HepG2 (cell line): Measurements from ENCODE around the gene BDH2. TPM values are rescaled to one million over a fixed set of nuclear protein-coding genes. Genes with fewer than 3 reads are reported as not detected.

Source experiments
- ARHGAP35 ChIP-seq: sonication (generic); formaldehyde crosslinking; IDR thresholded peaks from 2 replicates; pipeline ENCODE4 v1.9.0; 2022; ENCODE audit warnings: mild to moderate bottlenecking, inconsistent platforms, moderate library complexity, missing genetic modification reagents, borderline replicate concordance
- BORCS8-MEF2B ChIP-seq: sonication (generic); formaldehyde crosslinking; IDR thresholded peaks from 2 replicates; pipeline ENCODE4 v1.8.0; 2022; ENCODE audit warnings: mild to moderate bottlenecking, missing genetic modification reagents
- CBX1 ChIP-seq: IDR thresholded peaks from one replicate; pipeline ENCODE4 v1.6.1; 2016; ENCODE audit warnings: antibody characterized with exemption, low read depth
- CCDC6 ChIP-seq: sonication (generic); formaldehyde crosslinking; IDR thresholded peaks from 2 replicates; pipeline ENCODE4 v1.8.1; 2022; ENCODE audit warnings: mild to moderate bottlenecking, missing genetic modification reagents, moderate library complexity
- FOXK1 ChIP-seq: sonication (generic); formaldehyde crosslinking; IDR thresholded peaks from 2 replicates; pipeline ENCODE4 v1.4.0; 2020; ENCODE audit warnings: low read depth, missing genetic modification reagents, borderline replicate concordance
- GABPA ChIP-seq, 2 experiments: IDR thresholded peaks; 2 replicates each; pipeline ENCODE4 v1.6.1; 2011 to 2016; ENCODE audit warnings: low read depth in 2 of 2, low read length in 1 of 2, missing biosample characterization in 1 of 2, missing genetic modification characterization in 1 of 2
- GATAD1 ChIP-seq: IDR thresholded peaks from 2 replicates; pipeline ENCODE4 v1.6.1; 2016; ENCODE audit warnings: missing genetic modification reagents, missing compliant biosample characterization
- HDAC6 ChIP-seq: fragments of 200-600 bp; sonication (generic); IDR thresholded peaks from 2 replicates; pipeline ENCODE4 v1.7.0; 2017; ENCODE audit warnings: mild to moderate bottlenecking, antibody characterized with exemption, low read length, low read depth
- HHEX ChIP-seq: IDR thresholded peaks from 2 replicates; pipeline ENCODE4 v1.6.1; 2016; ENCODE audit warnings: control low read depth
- HMG20B ChIP-seq: conservative IDR thresholded peaks from 2 replicates; pipeline ENCODE4 v1.6.1; 2016; ENCODE audit warnings: missing genetic modification reagents, missing compliant biosample characterization
- HNRNPK ChIP-seq: fragments of 200-400 bp; formaldehyde crosslinking; IDR thresholded peaks from 2 replicates; pipeline ENCODE4 v1.6.1; 2018; ENCODE audit warnings: low read length, low read depth, moderate library complexity, mild to moderate bottlenecking; ENCODE audit not compliant: poor library complexity, severe bottlenecking
- KDM6A ChIP-seq: IDR thresholded peaks from 2 replicates; pipeline ENCODE4 v1.6.1; 2016; ENCODE audit warnings: low read depth
- MLLT10 ChIP-seq: sonication (generic); formaldehyde crosslinking; IDR thresholded peaks from 2 replicates; pipeline ENCODE4 v1.4.0; 2020; ENCODE audit warnings: missing genetic modification reagents
- MZF1 ChIP-seq: sonication (generic); formaldehyde crosslinking; IDR thresholded peaks from 2 replicates; pipeline ENCODE4 v1.8.1; 2023; ENCODE audit warnings: mild to moderate bottlenecking, missing genetic modification reagents, borderline replicate concordance
- RBM22 ChIP-seq: fragments of 200-400 bp; formaldehyde crosslinking; optimal IDR thresholded peaks from 2 replicates; pipeline ENCODE3; 2017; ENCODE audit warnings: mild to moderate bottlenecking, low read length, moderate library complexity
- SIN3A ChIP-seq: IDR thresholded peaks from 2 replicates; pipeline ENCODE4 v1.6.1; 2011; ENCODE audit warnings: low read depth, mild to moderate bottlenecking, control low read depth, low read length, borderline replicate concordance
- SNRNP70 ChIP-seq: fragments of 200-400 bp; formaldehyde crosslinking; IDR thresholded peaks from 2 replicates; pipeline ENCODE4 v1.6.1; 2017; ENCODE audit warnings: mild to moderate bottlenecking, low read depth, low read length, moderate library complexity
- TBL1XR1 ChIP-seq: fragments of 150-350 bp; IDR thresholded peaks from 2 replicates; pipeline ENCODE4 v1.6.1; 2014; ENCODE audit warnings: borderline replicate concordance, low read length; ENCODE audit not compliant: partially characterized antibody
- TEAD2 ChIP-seq: sonication (generic); formaldehyde crosslinking; IDR thresholded peaks from 2 replicates; pipeline ENCODE4 v1.9.0; 2021; ENCODE audit warnings: missing genetic modification reagents
- ZNF282 ChIP-seq: fragments of 450-650 bp; IDR thresholded peaks from 2 replicates; pipeline ENCODE4 v1.6.1; 2018; ENCODE audit not compliant: partially characterized antibody
- ZNF33B ChIP-seq: sonication (generic); formaldehyde crosslinking; IDR thresholded peaks from 2 replicates; pipeline ENCODE4 v1.5.1; 2020; ENCODE audit warnings: mild to moderate bottlenecking, missing genetic modification reagents
- ZNF563 ChIP-seq: sonication (generic); formaldehyde crosslinking; IDR thresholded peaks from 2 replicates; pipeline ENCODE4 v1.8.0; 2022; ENCODE audit warnings: mild to moderate bottlenecking, moderate library complexity, missing genetic modification reagents
- ZNF567 ChIP-seq: sonication (generic); formaldehyde crosslinking; IDR thresholded peaks from 2 replicates; pipeline ENCODE4 v1.8.1; 2023; ENCODE audit warnings: mild to moderate bottlenecking, missing genetic modification reagents, borderline replicate concordance
- ZNF839 ChIP-seq: sonication (generic); formaldehyde crosslinking; IDR thresholded peaks from 2 replicates; pipeline ENCODE4 v1.4.0; 2020; ENCODE audit warnings: missing genetic modification reagents, mild to moderate bottlenecking, borderline replicate concordance
- polyA plus RNA-seq, 8 experiments: library from polyadenylated mRNA; depleted of rRNA in 3 of 8; stranded (reverse) in 7 of 8; unstranded in 1 of 8; fragments of >200 nt; fragmentation: Illumina TruSeq in 4 of 8; extraction: Trizol in 4 of 8; gene quantifications; 2 replicates each; pipeline versions ENCODE4 v1.2.1 to v1.2.3, GENCODE V29; 2011 to 2016; ENCODE audit warnings: low read depth in 4 of 8, missing spikeins in 1 of 8, mixed read lengths in 1 of 8; ENCODE audit not compliant: insufficient read depth in 1 of 8
- total RNA-seq, 5 experiments: library from RNA; depleted of rRNA; stranded (reverse); fragments of >200 nt; fragmentation: Illumina TruSeq; extraction: Trizol; gene quantifications; 2 replicates each; pipeline ENCODE4 v1.2.3, GENCODE V29; 2016; ENCODE audit warnings: low read depth in 1 of 5
- TF ChIP-seq, protein P1 (sequence below): sonication (generic); formaldehyde crosslinking; IDR thresholded peaks from 2 replicates; pipeline ENCODE4 v1.8.1; 2023; ENCODE audit warnings: mild to moderate bottlenecking, moderate library complexity, missing genetic modification reagents
- TF ChIP-seq, protein P2 (sequence below): IDR thresholded peaks from 2 replicates; pipeline ENCODE4 v1.6.1; 2016; ENCODE audit warnings: mild to moderate bottlenecking
- TF ChIP-seq, protein P3 (sequence below): sonication (generic); formaldehyde crosslinking; conservative IDR thresholded peaks from 2 replicates; pipeline ENCODE4 v1.8.1; 2023; ENCODE audit warnings: missing genetic modification reagents
- TF ChIP-seq, protein P4 (sequence below): sonication (generic); formaldehyde crosslinking; IDR thresholded peaks from 2 replicates; pipeline ENCODE4 v1.4.0; 2020; ENCODE audit warnings: missing genetic modification reagents; ENCODE audit errors: not compliant biosample characterization

The BDH2 gene
- total and polyA plus RNA-seq, 2 of the 13 experiments (the other 11 are each of a cell fraction or from before 2014, with no cell fraction given): 34.8 to 46.2 TPM

DNA sequence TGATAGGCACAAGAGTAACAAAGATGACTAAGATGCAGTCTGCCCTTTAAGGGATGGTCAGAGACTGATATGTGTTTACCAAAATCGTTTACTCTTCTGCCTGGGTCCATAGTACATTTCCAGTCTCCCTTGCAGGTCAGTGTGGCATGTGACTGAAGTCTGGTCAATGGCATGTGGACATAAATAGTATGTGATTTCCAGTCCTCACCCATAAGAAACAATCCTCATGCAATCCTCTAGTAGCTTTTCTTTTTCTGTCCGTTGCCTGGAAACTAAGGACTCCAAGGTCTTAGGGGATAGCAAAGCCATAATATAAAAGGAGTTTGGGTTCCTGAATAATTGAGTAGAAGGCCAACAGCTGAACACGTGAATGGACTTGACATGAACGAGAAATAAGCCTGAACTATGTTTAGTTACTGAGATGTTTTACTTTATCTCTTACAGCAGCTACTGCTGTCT, 24.2 kb downstream of the BDH2 start (continued):
- TF ChIP-seq MLLT10 (CRISPR knock-in tag): no peak
- no peak for TF ChIP-seq ARHGAP35 (CRISPR knock-in tag)
- no peak for TF ChIP-seq RBM22
- no peak for TF ChIP-seq TBL1XR1
- TF ChIP-seq ZNF563 (CRISPR knock-in tag): no peak
- peak; percentile 92 for TF ChIP-seq FOXK1
- TF ChIP-seq, protein P1, sequence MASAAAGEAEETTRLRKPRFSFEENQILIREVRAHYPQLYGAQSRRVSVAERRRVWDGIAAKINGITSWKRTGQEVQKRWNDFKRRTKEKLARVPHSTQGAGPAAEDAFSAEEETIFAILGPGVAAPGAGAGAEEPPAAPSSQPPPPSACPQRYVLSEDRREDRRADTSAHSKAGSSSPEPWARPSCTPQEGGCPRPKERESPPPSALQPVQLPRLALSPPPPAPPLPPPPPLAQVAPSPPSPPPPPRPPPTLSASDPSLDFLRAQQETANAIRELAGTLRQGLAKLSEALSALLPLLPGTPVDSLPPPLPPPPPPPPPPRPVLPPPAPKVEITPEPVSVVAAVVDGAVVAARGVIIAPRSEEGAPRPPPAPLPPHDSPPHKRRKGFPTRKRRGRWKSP: peak; percentile 83; the same call in 1 of the 2 replicates
- no peak for TF ChIP-seq CBX1
- TF ChIP-seq, protein P2, sequence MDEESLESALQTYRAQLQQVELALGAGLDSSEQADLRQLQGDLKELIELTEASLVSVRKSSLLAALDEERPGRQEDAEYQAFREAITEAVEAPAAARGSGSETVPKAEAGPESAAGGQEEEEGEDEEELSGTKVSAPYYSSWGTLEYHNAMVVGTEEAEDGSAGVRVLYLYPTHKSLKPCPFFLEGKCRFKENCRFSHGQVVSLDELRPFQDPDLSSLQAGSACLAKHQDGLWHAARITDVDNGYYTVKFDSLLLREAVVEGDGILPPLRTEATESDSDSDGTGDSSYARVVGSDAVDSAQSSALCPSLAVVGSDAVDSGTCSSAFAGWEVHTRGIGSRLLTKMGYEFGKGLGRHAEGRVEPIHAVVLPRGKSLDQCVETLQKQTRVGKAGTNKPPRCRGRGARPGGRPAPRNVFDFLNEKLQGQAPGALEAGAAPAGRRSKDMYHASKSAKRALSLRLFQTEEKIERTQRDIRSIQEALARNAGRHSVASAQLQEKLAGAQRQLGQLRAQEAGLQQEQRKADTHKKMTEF (CRISPR knock-in tag): peak; percentile 77
- peak; percentile 23; the same call in 1 of the 2 replicates for TF ChIP-seq HHEX (CRISPR knock-in tag)
- TF ChIP-seq ZNF33B: no peak
- TF ChIP-seq SNRNP70: no peak
- no peak; the same call in 1 of the 2 replicates for TF ChIP-seq SIN3A
- TF ChIP-seq CCDC6: peak; percentile 41; the same call in 1 of the 2 replicates
- peak; percentile 45; the same call in 1 of the 2 replicates for TF ChIP-seq GATAD1 (CRISPR knock-in tag)
- TF ChIP-seq HDAC6: no peak
- no peak for TF ChIP-seq BORCS8-MEF2B
- TF ChIP-seq HMG20B (CRISPR knock-in tag): no peak
- TF ChIP-seq, protein P3, sequence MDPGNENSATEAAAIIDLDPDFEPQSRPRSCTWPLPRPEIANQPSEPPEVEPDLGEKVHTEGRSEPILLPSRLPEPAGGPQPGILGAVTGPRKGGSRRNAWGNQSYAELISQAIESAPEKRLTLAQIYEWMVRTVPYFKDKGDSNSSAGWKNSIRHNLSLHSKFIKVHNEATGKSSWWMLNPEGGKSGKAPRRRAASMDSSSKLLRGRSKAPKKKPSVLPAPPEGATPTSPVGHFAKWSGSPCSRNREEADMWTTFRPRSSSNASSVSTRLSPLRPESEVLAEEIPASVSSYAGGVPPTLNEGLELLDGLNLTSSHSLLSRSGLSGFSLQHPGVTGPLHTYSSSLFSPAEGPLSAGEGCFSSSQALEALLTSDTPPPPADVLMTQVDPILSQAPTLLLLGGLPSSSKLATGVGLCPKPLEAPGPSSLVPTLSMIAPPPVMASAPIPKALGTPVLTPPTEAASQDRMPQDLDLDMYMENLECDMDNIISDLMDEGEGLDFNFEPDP (CRISPR knock-in tag): 0 out of 2 replicates have a peak, but pooled peaks have one; percentile 13
- TF ChIP-seq ZNF839 (CRISPR knock-in tag): no peak
- TF ChIP-seq ZNF282: no peak
- no peak for TF ChIP-seq MZF1 (CRISPR knock-in tag)
- TF ChIP-seq GABPA (IDR thresholded peaks at IDR 0.05; ENCODE audit: low read depth, low read length): no peak
- 0 out of 2 replicates have a peak, but pooled peaks have one; percentile 48 for TF ChIP-seq GABPA (CRISPR knock-in tag; IDR thresholded peaks at IDR 0.05; ENCODE audit: low read depth)
- TF ChIP-seq, protein P4, sequence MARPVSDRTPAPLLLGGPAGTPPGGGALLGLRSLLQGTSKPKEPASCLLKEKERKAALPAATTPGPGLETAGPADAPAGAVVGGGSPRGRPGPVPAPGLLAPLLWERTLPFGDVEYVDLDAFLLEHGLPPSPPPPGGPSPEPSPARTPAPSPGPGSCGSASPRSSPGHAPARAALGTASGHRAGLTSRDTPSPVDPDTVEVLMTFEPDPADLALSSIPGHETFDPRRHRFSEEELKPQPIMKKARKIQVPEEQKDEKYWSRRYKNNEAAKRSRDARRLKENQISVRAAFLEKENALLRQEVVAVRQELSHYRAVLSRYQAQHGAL (CRISPR knock-in tag): no peak
- no peak for TF ChIP-seq TEAD2 (CRISPR knock-in tag)
- no peak for TF ChIP-seq ZNF567 (CRISPR knock-in tag)
- TF ChIP-seq HNRNPK: no peak
- peak; percentile 92 for TF ChIP-seq KDM6A (CRISPR knock-in tag)
